Endothelial cell of coronary artery (primary cell): ENCODE results near the gene OR4P4. TPM values are rescaled to one million over a fixed set of nuclear protein-coding genes. Genes with fewer than 3 reads are reported as not detected.

Experiments used
- total RNA-seq: library from RNA; depleted of rRNA; stranded (reverse); fragments of >200 nt; gene quantifications from 2 replicates; pipeline ENCODE4 v1.2.3, GENCODE V29; 2014

Gene OR4P4
- total RNA-seq: not detected in 2 replicates

DNA sequence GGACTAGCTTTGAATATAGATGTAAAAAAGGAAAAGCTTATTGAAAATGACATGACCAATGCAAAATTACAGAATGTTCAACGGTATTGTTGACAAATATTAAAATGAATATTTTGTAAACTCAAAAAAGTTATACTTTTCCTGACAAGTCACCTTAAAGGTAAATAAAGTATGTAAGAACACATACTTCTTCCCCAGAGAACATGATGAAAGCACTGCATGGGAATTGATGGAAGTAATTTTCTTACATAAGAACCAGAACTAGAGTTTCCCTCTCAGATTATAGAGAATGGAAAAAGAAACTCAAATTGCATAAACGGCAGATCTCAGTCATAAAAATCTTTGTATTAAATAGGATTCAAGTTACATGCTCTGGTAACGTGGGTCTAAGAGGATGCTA lies at the start of gene OR4P4:
Gene OR4P4, plus strand, starts transcription at position 301 of the 400 bp plus-strand sequence.

GRCh38 chr11:55607545-55607944 lies 27.4 kb upstream of the OR4P4 start, which contains the start of gene OR4C11:
Gene OR4C11, minus strand, starts transcription at chr11:55607645. Its CDS starts 3,272 bp downstream, at chr11:55604373.

GRCh38 chr11:55648027-55648426 lies 13.1 kb downstream of the OR4P4 start, which contains the start of gene OR4S2:
Gene OR4S2, plus strand, starts transcription at chr11:55648327. Its CDS starts 2,577 bp downstream, at chr11:55650904.

DNA sequence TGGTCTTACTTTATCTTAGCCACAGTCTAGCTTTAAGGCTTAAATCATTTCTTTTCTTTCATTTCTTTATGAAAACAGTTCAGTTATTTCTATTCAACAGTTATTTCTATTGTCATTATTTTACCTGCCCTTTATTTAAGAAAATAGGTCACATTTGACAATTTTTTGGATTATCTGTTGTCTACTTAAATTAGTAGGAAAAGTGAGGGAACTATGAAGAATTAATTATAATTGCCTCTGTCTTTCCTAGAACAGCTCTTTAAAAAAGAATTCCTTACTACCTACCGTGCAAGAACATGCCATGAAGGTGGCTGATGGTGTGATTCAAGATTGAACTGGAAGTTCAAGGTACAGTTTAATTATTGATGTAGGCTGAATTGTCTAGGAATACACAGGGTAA lies 27.0 kb downstream of the OR4P4 start, which contains the start of gene OR4C6:
Gene OR4C6, plus strand, starts transcription at position 301 of the 400 bp plus-strand sequence. CDS start 2,966 bp downstream, outside the sequence.

Other genes with a start within 250 kb of the OR4P4 start
- gene OR4C15, start 80.6 kb upstream of the OR4P4 start, total RNA-seq: not detected in 2 replicates
- gene OR4C16, start 63.0 kb upstream of the OR4P4 start, total RNA-seq: not detected in 2 replicates
- gene OR4C11, start 27.5 kb upstream of the OR4P4 start, total RNA-seq: not detected in 2 replicates
- gene OR4S2, start 13.2 kb downstream of the OR4P4 start, total RNA-seq: not detected in 2 replicates
- not detected in 2 replicates for gene OR4C6, start 27.1 kb downstream of the OR4P4 start, total RNA-seq
- gene OR5D13, start 138.3 kb downstream of the OR4P4 start, total RNA-seq: not detected in 2 replicates
- gene OR5D14, start 160.4 kb downstream of the OR4P4 start, total RNA-seq: not detected in 2 replicates
- not detected in 2 replicates for gene OR5L1, start 176.3 kb downstream of the OR4P4 start, total RNA-seq
- gene OR5D18, start 184.5 kb downstream of the OR4P4 start, total RNA-seq: not detected in 2 replicates
- gene OR5L2, start 192.1 kb downstream of the OR4P4 start, total RNA-seq: not detected in 2 replicates
- gene OR5D16, start 203.6 kb downstream of the OR4P4 start, total RNA-seq: not detected in 2 replicates
- not detected in 2 replicates for gene TRIM51, start 248.2 kb downstream of the OR4P4 start, total RNA-seq